Activated CD4-positive, alpha-beta T cell treated with anti-CD3 and anti-CD28 coated beads for 4 hours (primary cell): ENCODE results near the gene MCEE.
A peak's percentile ranks its signal among the peaks of the same experiment; 100 is the strongest.
"Not testable (repeated sequence)": the region's sequence is repeated elsewhere in the genome, so short reads cannot be mapped to it uniquely, and the experiment has no call there.

Experiments
- DNase-seq, 2 donors: peaks; one replicate each; pipeline ENCODE4 v3.0.0-alpha.2; 2020

MCEE gene

GRCh38 chr2:71125506-71126294 is 4.3 kb downstream of the MCEE start:
- no peak for DNase-seq

- no peak for DNase-seq
Observed at GRCh38 chr2:71122387-71123298, 7.4 kb downstream of the MCEE start.

- no peak for DNase-seq
Observed at GRCh38 chr2:71121479-71121878, 8.6 kb downstream of the MCEE start.

GRCh38 chr2:71120195-71120594 is 9.8 kb downstream of the MCEE start:
- DNase-seq: no peak

- DNase-seq: no peak
Observed at GRCh38 chr2:71117063-71117462, 13.0 kb downstream of the MCEE start.

- DNase-seq: no peak
Observed at GRCh38 chr2:71113843-71114242, 16.2 kb downstream of the MCEE start.

GRCh38 chr2:71108091-71108490 is 21.9 kb downstream of the MCEE start:
- no peak for DNase-seq

GRCh38 chr2:71106463-71106862 is 23.6 kb downstream of the MCEE start:
- DNase-seq: not testable (repeated sequence)

GRCh38 chr2:71103809-71104208 is 26.2 kb downstream of the MCEE start:
- DNase-seq: no peak

- no peak for DNase-seq
Observed at GRCh38 chr2:71102981-71103681, 26.9 kb downstream of the MCEE start.

GRCh38 chr2:71101656-71102055 is 28.4 kb downstream of the MCEE start:
- DNase-seq: no peak

GRCh38 chr2:71100195-71100964 is 29.6 kb downstream of the MCEE start:
- DNase-seq: peak; percentile 13 to 23

GRCh38 chr2:71092491-71093260 is 37.4 kb downstream of the MCEE start:
- not testable (repeated sequence) for DNase-seq

GRCh38 chr2:71091808-71092207 is 38.2 kb downstream of the MCEE start:
- not testable (repeated sequence) for DNase-seq

- not testable (repeated sequence) for DNase-seq
Observed at GRCh38 chr2:71089475-71089874, 40.6 kb downstream of the MCEE start.

GRCh38 chr2:71085325-71086003 is 44.6 kb downstream of the MCEE start:
- not testable (repeated sequence) for DNase-seq

- not testable (repeated sequence) for DNase-seq
Observed at GRCh38 chr2:71083752-71084312, 46.2 kb downstream of the MCEE start.

- DNase-seq: not testable (repeated sequence)
Observed at GRCh38 chr2:71083297-71083696, 46.7 kb downstream of the MCEE start.

GRCh38 chr2:71082402-71083252 is 47.4 kb downstream of the MCEE start:
- DNase-seq: no peak

- DNase-seq: no peak
Observed at GRCh38 chr2:71078624-71079023, 51.4 kb downstream of the MCEE start.
